Measurements from ENCODE around the gene ALX1. TPM values are rescaled to one million over a fixed set of nuclear protein-coding genes. Genes with fewer than 3 reads are reported as not detected.

ALX1 gene
- not detected for polyA plus RNA-seq

- WGBS, 3 donors = 2 to 4% (median 4%) methylated on average over 49 of the region's 49 CpGs
Measured at GRCh38 chr12:85280165-85280983, at the start of gene ALX1. Gene ALX1 (plus strand): TSS chr12:85280220. CDS start chr12:85280262, 42 bp downstream.

GRCh38 chr12:85237327-85237726 is 42.7 kb upstream of the ALX1 start:
- WGBS, 3 donors = 47 to 62% (median 55%) methylated on average over 2 of the region's 2 CpGs
- H3K27ac ChIP-seq (ENCODE audit: low read depth, low read length) = no peak overlapping the region

More at GRCh38 chr12:85280165-85280983, at the start of gene ALX1:
- no peak within 1 kb of the TSS for H3K27ac ChIP-seq (ENCODE audit: low read depth, low read length)

- 41 to 63% (median 47%) methylated on average over 3 of the region's 3 CpGs for WGBS, 3 donors
- H3K27ac ChIP-seq (ENCODE audit: low read depth, low read length) = no peak overlapping the region
Measured at GRCh38 chr12:85244561-85244960, 35.5 kb upstream of the ALX1 start.

GRCh38 chr12:85253853-85254252 is 26.2 kb upstream of the ALX1 start:
- 50 to 63% (median 57%) methylated on average over 4 of the region's 4 CpGs for WGBS, 3 donors
- H3K27ac ChIP-seq (ENCODE audit: low read depth, low read length) = no peak overlapping the region

GRCh38 chr12:85257671-85258070 is 22.3 kb upstream of the ALX1 start:
- H3K27ac ChIP-seq (ENCODE audit: low read depth, low read length) = no peak overlapping the region
- WGBS, 3 donors = 91 to 96% (median 91%) methylated on average over 1 of the region's 1 CpG

GRCh38 chr12:85260447-85260846 is 19.6 kb upstream of the ALX1 start:
- no peak overlapping the region for H3K27ac ChIP-seq (ENCODE audit: low read depth, low read length)
- WGBS, 3 donors = 65 to 87% (median 77%) methylated on average over 2 of the region's 2 CpGs

GRCh38 chr12:85260896-85261295 is 19.1 kb upstream of the ALX1 start:
- H3K27ac ChIP-seq (ENCODE audit: low read depth, low read length) = no peak overlapping the region
- 55 to 70% (median 68%) methylated on average over 3 of the region's 3 CpGs for WGBS, 3 donors

GRCh38 chr12:85266356-85266755 is 13.7 kb upstream of the ALX1 start:
- H3K27ac ChIP-seq (ENCODE audit: low read depth, low read length) = no peak overlapping the region
- WGBS, 3 donors = 43 to 69% (median 49%) methylated on average over 4 of the region's 4 CpGs

GRCh38 chr12:85273381-85274314 is 6.4 kb upstream of the ALX1 start:
- H3K27ac ChIP-seq (ENCODE audit: low read depth, low read length) = no peak overlapping the region
- WGBS, 3 donors = 6 to 8% (median 7%) methylated on average over 37 of the region's 37 CpGs

GRCh38 chr12:85274315-85274651 is 5.7 kb upstream of the ALX1 start:
- WGBS, 3 donors = 13 to 15% (median 15%) methylated on average over 8 of the region's 8 CpGs
- no peak overlapping the region for H3K27ac ChIP-seq (ENCODE audit: low read depth, low read length)

GRCh38 chr12:85275374-85275773 is 4.6 kb upstream of the ALX1 start:
- no peak overlapping the region for H3K27ac ChIP-seq (ENCODE audit: low read depth, low read length)
- 5 to 17% (median 13%) methylated on average over 2 of the region's 2 CpGs for WGBS, 3 donors

GRCh38 chr12:85277191-85277590 is 2.8 kb upstream of the ALX1 start:
- no peak overlapping the region for H3K27ac ChIP-seq (ENCODE audit: low read depth, low read length)
- WGBS, 3 donors = 17 to 22% (median 19%) methylated on average over 3 of the region's 3 CpGs

GRCh38 chr12:85277900-85278597 is 2.0 kb upstream of the ALX1 start:
- WGBS, 3 donors = 13 to 21% (median 19%) methylated on average over 30 of the region's 30 CpGs
- no peak overlapping the region for H3K27ac ChIP-seq (ENCODE audit: low read depth, low read length)

GRCh38 chr12:85278598-85279448 is 1.2 kb upstream of the ALX1 start:
- WGBS, 3 donors = 20 to 23% (median 21%) methylated on average over 37 of the region's 37 CpGs
- no peak overlapping the region for H3K27ac ChIP-seq (ENCODE audit: low read depth, low read length)

GRCh38 chr12:85279449-85280164 is 413 bp upstream of the ALX1 start:
- H3K27ac ChIP-seq (ENCODE audit: low read depth, low read length) = no peak overlapping the region
- 4 to 5% (median 5%) methylated on average over 43 to 44 of the region's 44 CpGs for WGBS, 3 donors

- H3K27ac ChIP-seq (ENCODE audit: low read depth, low read length) = no peak overlapping the region
- 6 to 8% (median 7%) methylated on average over 15 of the region's 15 CpGs for WGBS, 3 donors
Measured at GRCh38 chr12:85280984-85281630, 1.1 kb downstream of the ALX1 start.
